Activated CD4-positive, alpha-beta memory T cell treated with anti-CD3 and anti-CD28 coated beads for 36 hours (primary cell): ENCODE results near the gene PALLD. TPM values are rescaled to one million over a fixed set of nuclear protein-coding genes. Genes with fewer than 3 reads are reported as not detected.
A peak's percentile ranks its signal among the peaks of the same experiment; 100 is the strongest.

Source experiments
- CTCF ChIA-PET: fragments of 350-600 bp; sonication (Branson Sonifier 250); formaldehyde crosslinking; loops from one replicate; lab custom pipeline; 2021; ENCODE audit warnings: antibody characterized with exemption, inconsistent platforms; lab: Charles Lee
- POLR2A ChIA-PET: fragments of 350-600 bp; sonication (Branson Sonifier 250); formaldehyde crosslinking; loops from one replicate; lab custom pipeline; 2021; ENCODE audit warnings: antibody characterized with exemption; lab: Charles Lee
- DNase-seq: peaks from one replicate; pipeline ENCODE4 v3.0.0-alpha.2; 2020
- H3K27ac Mint-ChIP-seq: one replicate; pipeline ENCODE4 v1.8.0; 2021; ENCODE audit warnings: mixed read lengths
- H3K27me3 Mint-ChIP-seq: one replicate; pipeline ENCODE4 v1.8.0; 2021; ENCODE audit warnings: mixed read lengths
- H3K36me3 Mint-ChIP-seq: one replicate; pipeline ENCODE4 v1.8.0; 2021; ENCODE audit warnings: mixed read lengths
- H3K4me1 Mint-ChIP-seq: one replicate; pipeline ENCODE4 v1.8.0; 2021; ENCODE audit warnings: low read depth, mixed read lengths
- H3K4me3 Mint-ChIP-seq: one replicate; pipeline ENCODE4 v1.8.0; 2021; ENCODE audit warnings: mild to moderate bottlenecking, mixed read lengths
- H3K9me3 Mint-ChIP-seq: one replicate; pipeline ENCODE4 v1.8.0; 2021; ENCODE audit warnings: mixed read lengths
- intact Hi-C: fragments of 100-400 bp; cut with micrococcal nuclease; formaldehyde crosslinking; loops from one replicate; pipeline ENCODE4 v1.15.1; 2023
- total RNA-seq, 2 experiments: library from RNA; stranded (reverse); gene quantifications; one replicate each; pipeline ENCODE4 v1.2.3, GENCODE V29; 2021

PALLD gene
- total RNA-seq, 2 experiments from 2014 or later: 8.9 to 9.4 TPM

DNA sequence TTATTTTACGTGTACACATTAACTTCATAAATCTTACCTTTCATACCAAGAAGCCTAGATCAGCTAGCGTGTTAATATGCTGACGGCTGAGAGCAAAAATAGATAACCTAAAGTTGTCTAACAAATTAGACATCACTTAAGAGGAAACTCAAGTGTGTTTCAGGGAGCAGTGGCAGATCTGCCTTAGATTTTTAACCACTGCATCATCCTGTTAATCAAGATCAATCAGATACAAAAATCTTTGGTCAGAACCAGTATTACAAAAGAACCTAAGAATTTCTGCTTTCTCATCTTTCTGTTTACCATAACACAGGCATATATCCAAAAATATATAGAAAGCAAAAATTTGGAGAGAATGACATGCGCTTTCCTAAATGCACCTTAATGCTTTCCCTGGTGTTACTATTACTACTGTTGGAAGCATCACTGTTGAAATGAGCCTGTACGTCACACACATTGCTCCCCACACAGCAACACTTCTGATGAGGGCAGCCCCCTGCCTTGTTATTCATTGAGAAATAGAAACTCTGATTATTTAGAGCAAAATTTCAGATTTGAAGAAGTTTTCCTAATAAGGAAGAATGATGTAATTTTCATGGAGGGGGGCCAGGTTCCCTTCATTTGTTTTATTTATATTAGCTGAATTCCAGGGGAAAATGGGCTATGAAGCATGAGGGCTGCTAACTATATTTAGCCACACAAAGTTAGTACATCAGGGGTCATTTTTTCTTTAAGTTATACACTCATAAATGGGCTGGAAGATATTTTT, 360.9 kb downstream of the PALLD start:
- Mint-ChIP-seq H3K27ac (no peak overlapping the region), H3K36me3 (peaks cover 3% of the 10 kb centered on the region), H3K4me3 (no peak overlapping the region), H3K27me3 (peaks cover 26% of the 10 kb centered on the region), H3K9me3 (no peaks in the 10 kb centered on the region), H3K4me1 (peaks cover 21% of the 10 kb centered on the region)
- CTCF ChIA-PET: no interaction called here
- POLR2A ChIA-PET: no interaction called here
- intact Hi-C loops: no loop called here
- DNase-seq: no peak

DNA sequence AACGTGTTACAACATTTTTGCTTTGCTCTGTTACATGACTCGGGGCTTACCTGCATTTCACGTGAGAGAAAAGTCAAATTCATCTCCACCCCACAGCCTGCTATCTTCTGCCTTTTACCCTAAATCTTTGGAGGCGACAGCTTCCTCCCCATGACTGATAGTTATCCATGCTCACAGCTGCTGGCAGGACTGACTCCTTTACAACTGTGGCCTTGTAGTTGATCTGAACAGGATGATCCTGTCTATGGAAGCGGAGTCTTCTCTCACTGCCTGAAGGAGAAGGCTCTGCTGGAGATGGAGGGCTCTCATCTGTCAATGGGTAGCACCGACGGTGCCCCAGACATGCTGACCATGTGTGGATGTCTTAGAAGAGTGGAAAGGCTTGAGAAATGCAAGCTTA, 362.2 kb downstream of the PALLD start:
- Mint-ChIP-seq H3K36me3 (peaks cover 3% of the 10 kb centered on the region), H3K9me3 (no peaks in the 10 kb centered on the region), H3K27ac (no peak overlapping the region), H3K27me3 (peaks cover 22% of the 10 kb centered on the region), H3K4me3 (no peak overlapping the region), H3K4me1 (peaks cover 23% of the 10 kb centered on the region)
- CTCF ChIA-PET: interaction anchor here (1.1 kb wide), 1 partner anchor 62 kb away, joined by 3 read pairs; no protein-coding TSS in a partner anchor
- intact Hi-C loops: no loop called here
- POLR2A ChIA-PET: no interaction called here
- no peak for DNase-seq

DNA sequence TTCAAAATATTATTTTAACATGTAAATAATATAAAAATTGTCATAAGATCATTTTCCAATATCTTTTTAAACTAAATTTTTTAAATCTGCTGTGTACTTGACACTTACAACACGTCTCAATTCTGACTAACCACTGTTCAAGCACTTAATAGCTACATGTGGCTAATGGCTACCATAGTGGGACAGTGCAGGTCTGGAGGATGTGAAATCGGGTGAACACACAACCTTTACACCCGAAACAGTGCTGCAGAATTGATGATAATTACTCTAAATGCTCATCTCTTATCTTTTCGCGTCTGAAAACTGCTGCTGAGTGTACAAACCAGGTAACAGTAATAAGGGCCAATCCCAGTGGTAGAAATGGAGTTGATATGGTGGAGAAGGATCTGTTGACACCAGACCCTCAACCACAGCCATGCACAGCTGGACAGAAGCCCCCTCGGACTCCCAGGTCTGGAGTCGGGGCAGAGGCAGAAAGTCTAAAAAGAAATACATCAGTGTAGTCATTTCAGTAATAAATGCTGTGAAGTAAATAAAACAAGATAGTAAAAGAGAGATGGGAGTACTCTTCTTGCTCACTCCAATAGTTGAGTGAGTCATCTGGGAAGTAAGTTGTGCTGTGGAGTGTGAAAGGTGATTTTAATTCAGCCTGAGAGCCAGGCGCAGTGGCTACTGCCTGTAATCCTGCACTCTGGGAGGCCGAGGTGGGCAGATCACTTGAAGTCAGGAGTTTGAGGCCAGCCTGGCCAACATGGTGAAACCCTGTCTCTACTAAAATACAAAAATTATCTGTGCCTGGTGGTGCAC, 363.2 kb downstream of the PALLD start:
- ChIA-PET POLR2A (interaction anchor here (1.0 kb wide), 1 partner anchor 12 kb away, joined by 3 read pairs; no protein-coding TSS in a partner anchor), CTCF (interaction anchor here (0.6 to 1.1 kb wide), 2 partner anchors 61 to 319 kb away, joined by 3 to 4 read pairs; no protein-coding TSS in a partner anchor)
- Mint-ChIP-seq H3K9me3 (no peaks in the 10 kb centered on the region), H3K4me3 (no peak overlapping the region), H3K4me1 (peaks cover 27% of the 10 kb centered on the region), H3K27ac (peak overlapping the region; percentile 73), H3K27me3 (peaks cover 21% of the 10 kb centered on the region), H3K36me3 (peaks cover 3% of the 10 kb centered on the region)
- intact Hi-C loops: loop anchor here (1.0 to 10.0 kb wide), 2 partner anchors 320 to 375 kb away; partner anchors contain the start of gene DDX60L
- peak; percentile 23 for DNase-seq

DNA sequence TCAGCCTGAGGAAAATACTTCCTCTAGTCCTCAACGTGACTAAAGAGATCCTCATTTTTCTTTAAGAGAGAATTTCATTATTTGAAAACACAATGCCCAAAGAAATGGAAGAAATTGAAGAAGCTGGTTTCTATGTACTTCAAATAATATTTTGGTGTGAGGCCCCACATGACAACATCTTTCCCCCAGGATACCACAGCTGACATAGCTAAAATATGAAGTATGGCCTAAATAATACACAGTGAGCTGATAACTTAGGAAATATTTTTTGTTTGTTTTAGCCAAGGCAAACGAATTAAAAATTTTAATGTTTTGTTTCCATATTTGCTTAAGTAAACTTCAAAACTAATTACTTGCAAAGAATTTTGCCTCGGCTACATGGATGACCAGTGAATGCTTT, 364.0 kb downstream of the PALLD start:
- intact Hi-C loops: loop anchor here (1.0 to 10.0 kb wide), 2 partner anchors 321 to 376 kb away; partner anchors contain the start of gene DDX60L
- peaks cover 27% of the 10 kb centered on the region for H3K4me1 Mint-ChIP-seq
- H3K27ac Mint-ChIP-seq: no peak overlapping the region
- peaks cover 3% of the 10 kb centered on the region for H3K36me3 Mint-ChIP-seq
- ChIA-PET POLR2A (interaction anchor here (1.0 kb wide), 1 partner anchor 11 kb away, joined by 3 read pairs; no protein-coding TSS in a partner anchor), CTCF (no interaction called here)
- H3K4me3 Mint-ChIP-seq: no peak overlapping the region
- peaks cover 17% of the 10 kb centered on the region for H3K27me3 Mint-ChIP-seq
- DNase-seq: no peak
- H3K9me3 Mint-ChIP-seq: no peaks in the 10 kb centered on the region

DNA sequence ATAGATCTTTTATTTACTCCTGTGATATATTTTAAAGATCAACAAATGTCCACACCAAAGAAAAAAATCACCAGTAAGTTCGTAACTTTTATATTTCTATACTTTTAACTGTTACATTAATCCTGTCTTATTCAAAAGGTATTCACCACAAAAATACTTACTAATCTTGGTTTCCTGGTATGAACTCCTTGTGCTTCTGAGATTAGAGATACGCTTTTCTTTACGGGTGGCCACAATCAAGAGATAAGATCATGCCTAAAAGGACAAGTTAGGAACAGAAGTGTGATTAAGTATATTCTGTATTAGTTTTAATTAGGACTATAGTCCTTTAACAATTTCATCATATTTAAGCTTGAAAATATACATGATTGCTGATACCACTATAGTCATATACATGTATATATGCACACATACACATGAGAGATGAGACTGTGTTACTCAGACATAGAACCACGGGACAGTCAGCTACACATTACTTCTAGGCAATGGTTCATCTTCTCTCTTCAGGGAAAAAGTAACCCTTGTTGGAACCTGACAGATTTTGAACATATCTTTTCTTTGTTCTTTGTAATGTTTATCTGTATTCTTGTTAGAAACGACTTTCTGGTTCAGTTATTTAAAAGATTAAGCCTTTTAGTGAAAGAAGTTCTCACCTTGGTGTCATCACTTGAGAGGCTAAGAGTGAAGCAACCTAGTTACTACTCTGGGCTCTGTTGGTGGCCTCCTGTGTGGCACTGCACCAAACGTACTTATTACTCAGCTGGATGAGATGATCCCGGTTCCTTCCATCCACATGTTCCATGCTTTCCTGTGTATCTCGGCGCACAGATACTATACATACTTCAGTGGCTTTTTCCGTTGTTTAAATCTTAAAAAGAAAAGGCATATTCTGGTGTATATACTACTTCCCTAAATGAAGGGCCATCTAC, 367.1 kb downstream of the PALLD start:
- Mint-ChIP-seq H3K36me3 (peaks cover 3% of the 10 kb centered on the region), H3K27ac (peak overlapping the region; percentile 80), H3K27me3 (peaks cover 15% of the 10 kb centered on the region), H3K4me1 (peaks cover 37% of the 10 kb centered on the region), H3K4me3 (no peak overlapping the region), H3K9me3 (no peaks in the 10 kb centered on the region)
- DNase-seq: no peak
- POLR2A ChIA-PET: interaction anchor here (1.2 to 2.1 kb wide), 3 partner anchors 10 to 139 kb away, joined by 3 to 7 read pairs (median 5); no protein-coding TSS in a partner anchor
- CTCF ChIA-PET: no interaction called here
- intact Hi-C loops: loop anchor here (1.0 to 10.0 kb wide), 4 partner anchors 15 to 379 kb away; partner anchors contain the start of gene DDX60L

DNA sequence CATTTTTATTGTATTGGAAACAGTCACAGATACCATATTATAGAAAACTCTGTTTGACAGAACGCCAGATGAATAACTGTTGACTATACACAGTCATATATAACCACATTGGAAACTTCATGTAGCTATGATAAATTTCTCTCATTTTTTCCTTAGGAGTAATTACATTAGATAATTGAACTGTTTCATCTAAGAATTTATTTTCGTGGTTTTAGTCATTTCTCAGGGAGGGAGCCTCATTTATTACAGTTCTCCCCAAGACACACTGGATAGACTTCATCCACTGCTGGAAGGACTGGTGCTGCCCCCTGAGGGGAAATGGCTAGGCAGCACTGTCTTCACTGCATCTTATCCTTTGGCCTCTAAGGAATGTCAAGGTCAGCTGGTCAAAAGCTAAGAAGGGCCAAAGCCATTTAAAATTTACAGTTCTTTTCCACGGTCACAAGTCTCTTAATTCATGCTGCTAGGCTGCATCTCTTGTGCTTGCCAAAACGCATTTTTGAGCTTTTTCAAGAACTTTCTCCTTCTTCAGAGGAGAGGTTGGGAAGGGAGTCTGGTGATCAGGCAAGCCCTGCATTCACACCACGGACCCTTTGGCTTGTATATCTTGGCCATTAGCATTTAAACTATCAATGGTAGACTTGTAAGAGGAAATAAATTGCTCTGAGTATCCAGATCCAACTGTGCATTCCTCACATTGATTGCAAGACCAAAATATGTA, 368.1 kb downstream of the PALLD start:
- ChIA-PET CTCF (no interaction called here), POLR2A (interaction anchor here (1.2 to 2.1 kb wide), 3 partner anchors 9 to 140 kb away, joined by 3 to 7 read pairs (median 5); no protein-coding TSS in a partner anchor)
- no peak for DNase-seq
- peaks cover 43% of the 10 kb centered on the region for H3K4me1 Mint-ChIP-seq
- intact Hi-C loops: loop anchor here (1.0 to 10.0 kb wide), 4 partner anchors 14 to 380 kb away; partner anchors contain the start of gene DDX60L
- peak overlapping the region; percentile 80 for H3K27ac Mint-ChIP-seq
- peaks cover 14% of the 10 kb centered on the region for H3K27me3 Mint-ChIP-seq
- no peak overlapping the region for H3K4me3 Mint-ChIP-seq
- no peaks in the 10 kb centered on the region for H3K9me3 Mint-ChIP-seq
- peaks cover 3% of the 10 kb centered on the region for H3K36me3 Mint-ChIP-seq

DNA sequence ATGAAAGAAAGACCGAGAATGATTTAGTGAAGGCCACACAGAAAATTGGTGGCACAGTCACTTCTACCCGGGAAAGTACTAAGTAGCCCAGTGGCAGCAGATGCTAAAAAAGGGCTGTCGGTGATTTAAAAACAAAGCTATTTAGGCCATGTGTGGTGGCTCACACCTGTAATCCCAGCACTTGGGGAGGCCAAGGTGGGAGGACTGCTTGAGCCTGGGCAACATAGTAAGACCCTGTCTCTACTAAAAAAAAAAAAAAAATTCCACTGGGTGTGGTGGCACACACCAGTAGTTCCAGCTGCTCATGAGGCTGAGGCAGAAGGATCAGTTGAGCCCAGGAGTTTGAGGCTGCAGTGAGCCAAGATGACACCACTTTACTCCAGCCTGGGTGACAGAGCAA, 369.0 kb downstream of the PALLD start:
- no peaks in the 10 kb centered on the region for H3K9me3 Mint-ChIP-seq
- H3K4me3 Mint-ChIP-seq: no peak overlapping the region
- peaks cover 9% of the 10 kb centered on the region for H3K27me3 Mint-ChIP-seq
- CTCF ChIA-PET: interaction anchor here (1.0 kb wide), 1 partner anchor 27 kb away, joined by 3 read pairs; no protein-coding TSS in a partner anchor
- intact Hi-C loops: loop anchor here (10.0 kb wide), 1 partner anchor 381 kb away; the partner anchor contains the start of gene DDX60L
- peaks cover 41% of the 10 kb centered on the region for H3K4me1 Mint-ChIP-seq
- POLR2A ChIA-PET: no interaction called here
- DNase-seq: no peak
- no peak overlapping the region for H3K27ac Mint-ChIP-seq
- H3K36me3 Mint-ChIP-seq: no peaks in the 10 kb centered on the region

DNA sequence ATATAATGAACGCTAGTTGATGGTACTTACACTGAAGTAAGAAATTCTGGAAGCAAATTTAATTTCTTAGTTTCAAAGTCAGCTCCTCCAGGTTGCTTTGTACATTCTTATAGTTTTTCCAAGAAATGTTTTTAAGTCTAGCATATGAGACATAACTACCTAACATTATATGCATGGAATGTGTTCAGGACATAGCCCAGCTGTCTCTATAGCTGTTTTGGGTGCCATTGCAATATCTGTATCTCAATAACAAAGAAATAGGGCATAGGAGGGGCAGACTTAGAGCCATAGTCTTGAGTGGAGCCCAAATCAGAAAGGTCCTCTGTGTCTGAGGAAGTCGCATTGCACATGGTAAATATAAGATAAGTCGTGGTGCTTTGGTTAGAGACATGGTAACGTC, 369.8 kb downstream of the PALLD start:
- Mint-ChIP-seq H3K27me3 (peaks cover 12% of the 10 kb centered on the region), H3K4me3 (no peak overlapping the region), H3K4me1 (peaks cover 41% of the 10 kb centered on the region), H3K27ac (no peak overlapping the region), H3K9me3 (no peaks in the 10 kb centered on the region), H3K36me3 (no peaks in the 10 kb centered on the region)
- DNase-seq: no peak
- intact Hi-C loops: loop anchor here (10.0 kb wide), 1 partner anchor 382 kb away; the partner anchor contains the start of gene DDX60L
- ChIA-PET POLR2A (no interaction called here), CTCF (interaction anchor here (1.0 to 1.4 kb wide), 2 partner anchors 27 to 57 kb away, joined by 3 read pairs; no protein-coding TSS in a partner anchor)

DNA sequence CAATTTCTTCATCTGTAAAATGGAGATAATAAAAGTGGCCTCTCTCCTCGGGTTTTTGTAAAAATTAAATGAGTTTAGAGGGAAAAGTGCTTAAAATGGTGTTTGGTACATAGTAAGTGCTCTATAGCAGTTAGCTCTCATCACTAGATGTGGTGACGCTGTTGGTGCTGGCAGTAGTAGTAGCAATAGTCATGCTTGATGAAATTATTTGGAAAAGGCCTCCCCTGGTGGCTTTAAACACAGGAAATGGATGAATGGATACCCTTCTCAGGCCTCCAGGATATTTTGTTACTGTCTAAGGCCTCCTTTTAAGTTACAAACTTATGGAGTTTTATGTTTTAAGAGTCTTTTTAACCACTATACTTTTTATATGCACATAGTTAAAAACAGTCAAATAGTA, 370.3 kb downstream of the PALLD start:
- Mint-ChIP-seq H3K4me1 (peaks cover 41% of the 10 kb centered on the region), H3K27me3 (peaks cover 17% of the 10 kb centered on the region), H3K4me3 (no peak overlapping the region), H3K36me3 (no peaks in the 10 kb centered on the region), H3K9me3 (no peaks in the 10 kb centered on the region), H3K27ac (no peak overlapping the region)
- intact Hi-C loops: loop anchor here (10.0 kb wide), 1 partner anchor 382 kb away; the partner anchor contains the start of gene DDX60L
- ChIA-PET POLR2A (no interaction called here), CTCF (interaction anchor here (1.4 kb wide), 1 partner anchor 57 kb away, joined by 3 read pairs; no protein-coding TSS in a partner anchor)
- no peak for DNase-seq

DNA sequence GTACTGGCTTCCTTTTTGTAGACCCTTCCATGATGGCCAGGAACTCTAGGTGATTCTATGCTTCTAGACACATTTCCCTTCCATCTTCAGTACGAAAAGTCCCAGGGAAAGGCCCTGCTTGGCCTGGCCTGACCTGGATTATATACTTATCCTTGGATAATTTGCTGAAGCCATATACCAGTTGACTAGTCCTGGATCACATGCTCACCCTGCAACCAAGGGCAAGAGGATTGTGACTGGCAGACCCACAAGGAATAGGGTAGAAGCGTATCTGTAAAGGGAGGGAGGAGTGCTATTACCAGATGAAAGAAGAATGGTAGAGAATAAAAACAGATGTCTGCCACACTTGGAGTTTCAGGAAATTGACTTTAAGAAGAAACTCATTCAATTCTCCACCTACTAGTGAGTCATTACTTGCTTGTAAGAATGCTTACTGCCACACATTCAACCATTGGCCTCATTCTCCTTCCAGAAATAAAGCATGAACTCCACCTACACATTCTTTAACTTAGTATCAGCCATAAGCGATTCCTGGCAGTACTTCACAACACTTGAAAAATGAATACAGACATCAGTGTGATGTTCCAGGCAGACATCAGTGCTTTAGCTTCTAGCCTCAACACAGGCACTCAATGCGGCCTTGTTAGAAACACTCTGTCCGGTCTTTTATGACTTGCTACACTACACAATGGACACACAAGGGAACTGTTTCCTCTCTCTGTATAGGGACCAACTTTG, 371.4 kb downstream of the PALLD start:
- Mint-ChIP-seq H3K36me3 (no peaks in the 10 kb centered on the region), H3K27ac (peak overlapping the region; percentile 76), H3K27me3 (peaks cover 21% of the 10 kb centered on the region), H3K4me3 (no peak overlapping the region), H3K9me3 (no peaks in the 10 kb centered on the region), H3K4me1 (peaks cover 32% of the 10 kb centered on the region)
- ChIA-PET POLR2A (no interaction called here), CTCF (no interaction called here)
- DNase-seq: no peak
- intact Hi-C loops: loop anchor here (1.0 to 10.0 kb wide), 3 partner anchors 35 to 383 kb away; partner anchors contain the start of gene DDX60L
